H9 (cell line): ENCODE data around the gene MGLL. TPM values are rescaled to one million over a fixed set of nuclear protein-coding genes. Genes with fewer than 3 reads are reported as not detected.
A peak's percentile ranks its signal among the peaks of the same experiment; 100 is the strongest.

Experiments used
- DNase-seq: peaks from one replicate; pipeline ENCODE4 v3.0.0-alpha.2; 2017
- H2AFZ ChIP-seq: one replicate; pipeline ENCODE4 v1.6.1; 2013; ENCODE audit warnings: mild to moderate bottlenecking, low read length, control low read depth, moderate library complexity
- H2AK5ac ChIP-seq: 2 replicates; pipeline ENCODE4 v1.6.1; 2013; ENCODE audit warnings: low read length, control low read depth, mixed read lengths; ENCODE audit not compliant: insufficient read length
- H2BK120ac ChIP-seq: one replicate; pipeline ENCODE4 v1.6.1; 2013; ENCODE audit warnings: low read depth, mild to moderate bottlenecking, low read length, control low read depth, inconsistent platforms; ENCODE audit not compliant: poor library complexity, severe bottlenecking
- H2BK12ac ChIP-seq: 2 replicates; pipeline ENCODE4 v1.6.1; 2013; ENCODE audit warnings: low read length, control low read depth, mixed read lengths, low read depth; ENCODE audit not compliant: insufficient read length
- H2BK15ac ChIP-seq: 2 replicates; pipeline ENCODE4 v1.6.1; 2013; ENCODE audit warnings: low read depth, low read length, control low read depth
- H2BK20ac ChIP-seq: one replicate; pipeline ENCODE4 v1.6.1; 2013; ENCODE audit warnings: low read depth, mild to moderate bottlenecking, low read length, control low read depth, inconsistent platforms; ENCODE audit not compliant: poor library complexity, severe bottlenecking
- H2BK5ac ChIP-seq: 2 replicates; pipeline ENCODE4 v1.6.1; 2013; ENCODE audit warnings: low read length, control low read depth, mixed read lengths; ENCODE audit not compliant: insufficient read length
- H3K14ac ChIP-seq: 2 replicates; pipeline ENCODE4 v1.6.1; 2013; ENCODE audit warnings: low read length, control low read depth; ENCODE audit not compliant: insufficient read depth
- H3K18ac ChIP-seq: 2 replicates; pipeline ENCODE4 v1.6.1; 2013; ENCODE audit warnings: low read depth, mild to moderate bottlenecking, mixed read lengths, low read length, control low read depth; ENCODE audit not compliant: insufficient read length
- H3K23ac ChIP-seq: 2 replicates; pipeline ENCODE4 v1.6.1; 2013; ENCODE audit warnings: low read length, control low read depth, mixed read lengths, low read depth; ENCODE audit not compliant: insufficient read length
- H3K23me2 ChIP-seq: 2 replicates; pipeline ENCODE4 v1.6.1; 2013; ENCODE audit warnings: low read depth, mild to moderate bottlenecking, mixed read lengths, low read length, control low read depth; ENCODE audit not compliant: insufficient read length, poor library complexity, severe bottlenecking
- H3K27ac ChIP-seq: 2 replicates; pipeline ENCODE4 v1.5.1; 2013; ENCODE audit warnings: low read length, control low read depth, mixed read lengths, low read depth; ENCODE audit not compliant: insufficient read length
- H3K27me3 ChIP-seq: 2 replicates; pipeline ENCODE4 v1.6.1; 2013; ENCODE audit warnings: low read length, control low read depth, inconsistent platforms; ENCODE audit not compliant: insufficient read depth
- H3K4ac ChIP-seq: 2 replicates; pipeline ENCODE4 v1.6.1; 2013; ENCODE audit warnings: low read depth, mild to moderate bottlenecking, control low read depth, inconsistent platforms, low read length, moderate library complexity
- H3K4me1 ChIP-seq: 2 replicates; pipeline ENCODE4 v1.6.1; 2013; ENCODE audit warnings: low read length, control low read depth, inconsistent platforms; ENCODE audit not compliant: insufficient read depth
- H3K4me2 ChIP-seq: 2 replicates; pipeline ENCODE4 v1.6.1; 2013; ENCODE audit warnings: low read length, control low read depth, mixed read lengths; ENCODE audit not compliant: insufficient read length, insufficient read depth
- H3K56ac ChIP-seq: 2 replicates; pipeline ENCODE4 v1.6.1; 2013; ENCODE audit warnings: low read depth, mild to moderate bottlenecking, mixed read lengths, low read length, control low read depth; ENCODE audit not compliant: insufficient read length
- H3K79me1 ChIP-seq: 2 replicates; pipeline ENCODE4 v1.6.1; 2013; ENCODE audit warnings: low read depth, mild to moderate bottlenecking, moderate library complexity, low read length, control low read depth, inconsistent platforms; ENCODE audit not compliant: insufficient read depth, poor library complexity, severe bottlenecking
- H3K79me2 ChIP-seq: 2 replicates; pipeline ENCODE4 v1.6.1; 2013; ENCODE audit warnings: low read length, control low read depth, inconsistent platforms; ENCODE audit not compliant: insufficient read depth
- H3K9ac ChIP-seq: 2 replicates; pipeline ENCODE4 v1.6.1; 2013; ENCODE audit warnings: low read length, control low read depth, mixed read lengths; ENCODE audit not compliant: insufficient read length; ENCODE audit errors: extremely low read depth
- H3K9me3 ChIP-seq: one replicate; pipeline ENCODE4 v1.6.1; 2013; ENCODE audit warnings: low read depth, low read length, inconsistent platforms; ENCODE audit not compliant: control insufficient read depth
- H3T11ph ChIP-seq: one replicate; pipeline ENCODE4 v1.6.1; 2013; ENCODE audit warnings: mild to moderate bottlenecking, low read length, control low read depth, inconsistent platforms
- H4K20me1 ChIP-seq: one replicate; pipeline ENCODE4 v1.6.1; 2013; ENCODE audit not compliant: control insufficient read depth, insufficient read length, insufficient read depth
- H4K5ac ChIP-seq: 2 replicates; pipeline ENCODE4 v1.6.1; 2013; ENCODE audit warnings: low read depth, mild to moderate bottlenecking, mixed read lengths, low read length, control low read depth; ENCODE audit not compliant: insufficient read length
- H4K8ac ChIP-seq: replicated peaks from 2 replicates; pipeline ENCODE4 v1.6.1; 2013; ENCODE audit warnings: low read length, control low read depth, mixed read lengths, low read depth; ENCODE audit not compliant: insufficient read length
- H4K91ac ChIP-seq: 2 replicates; pipeline ENCODE4 v1.6.1; 2013; ENCODE audit warnings: low read depth, mild to moderate bottlenecking, moderate library complexity, mixed read lengths, low read length, control low read depth; ENCODE audit not compliant: insufficient read length
- H3K27ac Mint-ChIP-seq, 3 experiments: 2 replicates in 2 of 3; 3 replicates in 1 of 3; pipeline ENCODE4 v1.8.0; 2020 to 2021; ENCODE audit warnings: mixed read lengths in 3 of 3, mild to moderate bottlenecking in 1 of 3, moderate library complexity in 1 of 3
- H3K27me3 Mint-ChIP-seq: 2 replicates; pipeline ENCODE4 v1.8.0; 2021; ENCODE audit warnings: low read depth, mild to moderate bottlenecking, moderate library complexity, mixed read lengths
- H3K36me3 Mint-ChIP-seq, 3 experiments: 2 replicates in 2 of 3; 3 replicates in 1 of 3; pipeline ENCODE4 v1.8.0; 2020 to 2021; ENCODE audit warnings: low read depth in 3 of 3, mixed read lengths in 3 of 3; ENCODE audit not compliant: insufficient read depth in 1 of 3
- H3K4me1 Mint-ChIP-seq, 2 experiments: 2 replicates each; pipeline ENCODE4 v1.8.0; 2020; ENCODE audit warnings: mixed read lengths in 2 of 2
- H3K4me3 Mint-ChIP-seq, 2 experiments: 2 replicates in 1 of 2; 3 replicates in 1 of 2; pipeline ENCODE4 v1.8.0; 2020 to 2021; ENCODE audit warnings: mild to moderate bottlenecking in 2 of 2, mixed read lengths in 2 of 2, moderate library complexity in 1 of 2
- H3K9me3 Mint-ChIP-seq, 2 experiments: 2 replicates in 1 of 2; 3 replicates in 1 of 2; pipeline ENCODE4 v1.8.0; 2020; ENCODE audit warnings: mild to moderate bottlenecking in 2 of 2, mixed read lengths in 2 of 2, moderate library complexity in 1 of 2
- whole genome bisulfite sequencing: extraction: QIAGEN DNeasy Blood & Tissue Kit; methylation state at CpG from one replicate; pipeline ENCODE4 v1.1.7; 2013; ENCODE audit warnings: missing lambda C conversion rate, low lambda C conversion rate, mixed read lengths; ENCODE audit not compliant: insufficient read length; ENCODE audit errors: extremely low coverage; 5-methylcytosine and 5-hydroxymethylcytosine counted together
- total RNA-seq: library from RNA; stranded (reverse); gene quantifications from 2 replicates; pipeline ENCODE4 v1.2.1, GENCODE V29; 2021
- TF ChIP-seq, protein P1 (sequence below): fragments of 200-600 bp; sonication (generic); conservative IDR thresholded peaks from 3 replicates; pipeline ENCODE4 v1.8.0; 2021; ENCODE audit warnings: antibody characterized with exemption, mild to moderate bottlenecking

MGLL gene
- total RNA-seq, 1 experiment from 2014 or later = 0.11 TPM

DNA sequence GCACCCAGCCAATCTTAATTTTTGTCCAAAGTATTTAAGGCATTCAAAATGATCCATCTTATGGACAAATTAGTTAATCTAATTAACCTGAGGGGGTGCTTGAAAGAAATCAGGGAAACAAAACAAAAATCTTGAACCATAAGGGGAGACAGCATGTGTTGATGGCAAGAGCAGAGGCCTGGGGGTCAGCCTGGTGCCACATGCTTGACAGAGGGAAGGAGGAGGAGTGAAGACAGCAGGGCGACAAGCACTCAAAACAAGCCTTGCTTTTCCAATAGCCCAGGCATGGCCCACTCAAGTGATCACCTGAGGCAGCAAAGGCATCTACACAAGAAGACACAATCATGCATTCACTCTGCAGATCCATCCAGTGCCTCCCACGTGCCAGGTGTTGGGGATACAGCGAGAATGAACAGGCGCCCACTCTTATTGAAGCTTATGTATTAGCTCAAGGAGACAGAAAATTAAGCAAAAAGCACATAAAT is 25.0 kb upstream of the MGLL start:
- Histone ChIP-seq H2AFZ (no peak overlapping the region), H3K79me2 (no peaks in the 10 kb centered on the region), H2BK5ac (no peak overlapping the region), H3T11ph (no peak overlapping the region), H4K8ac (no peak overlapping the region), H2BK20ac (no peak overlapping the region), H4K20me1 (no peaks in the 10 kb centered on the region), H3K56ac (no peak overlapping the region), H4K91ac (no peak overlapping the region), H4K5ac (no peak overlapping the region), H2AK5ac (no peak overlapping the region), H3K23me2 (no peaks in the 10 kb centered on the region), H3K14ac (peak overlapping the region; percentile 31; the same call in 1 of the 2 replicates), H3K4me1 (peaks cover 2% of the 10 kb centered on the region; the same call in 1 of the 2 replicates), H3K23ac (no peak overlapping the region), H2BK15ac (no peak overlapping the region), H3K79me1 (no peaks in the 10 kb centered on the region), H3K18ac (no peak overlapping the region), H2BK12ac (no peak overlapping the region), H2BK120ac (no peak overlapping the region), H3K27me3 (no peaks in the 10 kb centered on the region), H3K4me2 (no peak overlapping the region), H3K9me3 (no peaks in the 10 kb centered on the region), H3K9ac (no peak overlapping the region), H3K27ac (no peak overlapping the region), H3K4ac (no peak overlapping the region)
- Mint-ChIP-seq H3K27me3 (no peaks in the 10 kb centered on the region), H3K9me3 (no peaks in the 10 kb centered on the region), H3K4me3 (no peak overlapping the region), H3K4me1 (peaks cover 6 to 21% of the 10 kb centered on the region in 2 experiments), H3K36me3 (no peaks in the 10 kb centered on the region), H3K27ac (no peak overlapping the region; a peak in 1 of 7 replicates)
- TF ChIP-seq, protein P1, sequence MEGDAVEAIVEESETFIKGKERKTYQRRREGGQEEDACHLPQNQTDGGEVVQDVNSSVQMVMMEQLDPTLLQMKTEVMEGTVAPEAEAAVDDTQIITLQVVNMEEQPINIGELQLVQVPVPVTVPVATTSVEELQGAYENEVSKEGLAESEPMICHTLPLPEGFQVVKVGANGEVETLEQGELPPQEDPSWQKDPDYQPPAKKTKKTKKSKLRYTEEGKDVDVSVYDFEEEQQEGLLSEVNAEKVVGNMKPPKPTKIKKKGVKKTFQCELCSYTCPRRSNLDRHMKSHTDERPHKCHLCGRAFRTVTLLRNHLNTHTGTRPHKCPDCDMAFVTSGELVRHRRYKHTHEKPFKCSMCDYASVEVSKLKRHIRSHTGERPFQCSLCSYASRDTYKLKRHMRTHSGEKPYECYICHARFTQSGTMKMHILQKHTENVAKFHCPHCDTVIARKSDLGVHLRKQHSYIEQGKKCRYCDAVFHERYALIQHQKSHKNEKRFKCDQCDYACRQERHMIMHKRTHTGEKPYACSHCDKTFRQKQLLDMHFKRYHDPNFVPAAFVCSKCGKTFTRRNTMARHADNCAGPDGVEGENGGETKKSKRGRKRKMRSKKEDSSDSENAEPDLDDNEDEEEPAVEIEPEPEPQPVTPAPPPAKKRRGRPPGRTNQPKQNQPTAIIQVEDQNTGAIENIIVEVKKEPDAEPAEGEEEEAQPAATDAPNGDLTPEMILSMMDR = no peak
- WGBS = no CpG with 5 or more reads among the region's 4 CpGs
- DNase-seq = no peak
